ENCODE data around the gene SOX5. TPM values are rescaled to one million over a fixed set of nuclear protein-coding genes. Genes with fewer than 3 reads are reported as not detected.

Gene SOX5
- total and polyA plus RNA-seq, 2 donors (not counting 1 experiment from before 2014, with no cell fraction given) = 9.2 to 32.0 TPM

- no peak overlapping the region for H3K27ac ChIP-seq (ENCODE audit: insufficient read depth, low read length)
- no peaks in the 10 kb centered on the region for H3K27me3 ChIP-seq (ENCODE audit: control insufficient read depth, insufficient read depth, low read length)
- peak; percentile 3 to 56 for DNase-seq (ENCODE audit: low read depth in 2 of 2)
- no peaks in the 10 kb centered on the region for H3K36me3 ChIP-seq (ENCODE audit: control insufficient read depth, insufficient read depth, low read length)
- TF ChIP-seq CTCF (conservative IDR thresholded peaks at IDR 0.05 in 1 of 2, IDR thresholded peaks at IDR 0.05 in 1 of 2; ENCODE audit: low read depth in 1 of 2, low read length in 2 of 2) (no peak), EZH2 (IDR thresholded peaks at IDR 0.05; ENCODE audit: low read length, missing control alignments) (no peak)
- H3K79me2 ChIP-seq (ENCODE audit: control insufficient read depth, insufficient read depth, low read length) = no peaks in the 10 kb centered on the region
- no peaks in the 10 kb centered on the region for H3K9me3 ChIP-seq (ENCODE audit: control insufficient read depth, insufficient read depth, low read depth, low read length)
- H3K9ac ChIP-seq (ENCODE audit: insufficient read depth, low read length) = no peak overlapping the region
- no peaks in the 10 kb centered on the region for H3K4me1 ChIP-seq (ENCODE audit: control insufficient read depth, extremely low read depth, insufficient read depth, low read length)
- no peak overlapping the region for H2AFZ ChIP-seq (ENCODE audit: low read length)
- H3K4me3 ChIP-seq (replicated peaks in 1 of 4; ENCODE audit: control extremely low read depth in 1 of 4, insufficient read depth in 1 of 4, low read depth in 3 of 4, low read length in 4 of 4) = no peak overlapping the region
- H3K4me2 ChIP-seq (ENCODE audit: extremely low read depth, insufficient read depth, low read length) = no peak overlapping the region
- H4K20me1 ChIP-seq (ENCODE audit: control insufficient read depth, extremely low read depth, insufficient read depth, low read length) = no peaks in the 10 kb centered on the region
Measured at GRCh38 chr12:23888396-23889068, 60.9 kb downstream of the SOX5 start.

GRCh38 chr12:23887055-23887835, 62.2 kb downstream of the SOX5 start:
- no peaks in the 10 kb centered on the region for H3K79me2 ChIP-seq (ENCODE audit: control insufficient read depth, insufficient read depth, low read length)
- H3K36me3 ChIP-seq (ENCODE audit: control insufficient read depth, insufficient read depth, low read length) = no peaks in the 10 kb centered on the region
- no peak overlapping the region for H2AFZ ChIP-seq (ENCODE audit: low read length)
- no peaks in the 10 kb centered on the region for H3K4me1 ChIP-seq (ENCODE audit: control insufficient read depth, extremely low read depth, insufficient read depth, low read length)
- DNase-seq (ENCODE audit: low read depth in 2 of 2) = peak; percentile 4 to 65
- no peak overlapping the region for H3K27ac ChIP-seq (ENCODE audit: insufficient read depth, low read length)
- H3K4me3 ChIP-seq (replicated peaks in 1 of 4; ENCODE audit: control extremely low read depth in 1 of 4, insufficient read depth in 1 of 4, low read depth in 3 of 4, low read length in 4 of 4) = no peak overlapping the region
- H3K9me3 ChIP-seq (ENCODE audit: control insufficient read depth, insufficient read depth, low read depth, low read length) = no peaks in the 10 kb centered on the region
- no peak overlapping the region for H3K4me2 ChIP-seq (ENCODE audit: extremely low read depth, insufficient read depth, low read length)
- H4K20me1 ChIP-seq (ENCODE audit: control insufficient read depth, extremely low read depth, insufficient read depth, low read length) = no peaks in the 10 kb centered on the region
- H3K9ac ChIP-seq (ENCODE audit: insufficient read depth, low read length) = no peak overlapping the region
- no peaks in the 10 kb centered on the region for H3K27me3 ChIP-seq (ENCODE audit: control insufficient read depth, insufficient read depth, low read length)
- TF ChIP-seq EZH2 (IDR thresholded peaks at IDR 0.05; ENCODE audit: low read length, missing control alignments) (no peak), CTCF (conservative IDR thresholded peaks at IDR 0.05 in 1 of 2, IDR thresholded peaks at IDR 0.05 in 1 of 2; ENCODE audit: low read depth in 1 of 2, low read length in 2 of 2) (no peak)

GRCh38 chr12:23885394-23885793, 64.1 kb downstream of the SOX5 start:
- H3K9ac ChIP-seq (ENCODE audit: insufficient read depth, low read length) = no peak overlapping the region
- no peak overlapping the region for H3K4me3 ChIP-seq (replicated peaks in 1 of 4; ENCODE audit: control extremely low read depth in 1 of 4, insufficient read depth in 1 of 4, low read depth in 3 of 4, low read length in 4 of 4)
- no peaks in the 10 kb centered on the region for H3K4me1 ChIP-seq (ENCODE audit: control insufficient read depth, extremely low read depth, insufficient read depth, low read length)
- H3K79me2 ChIP-seq (ENCODE audit: control insufficient read depth, insufficient read depth, low read length) = no peaks in the 10 kb centered on the region
- no peak overlapping the region for H2AFZ ChIP-seq (ENCODE audit: low read length)
- H4K20me1 ChIP-seq (ENCODE audit: control insufficient read depth, extremely low read depth, insufficient read depth, low read length) = no peaks in the 10 kb centered on the region
- no peak overlapping the region for H3K4me2 ChIP-seq (ENCODE audit: extremely low read depth, insufficient read depth, low read length)
- H3K9me3 ChIP-seq (ENCODE audit: control insufficient read depth, insufficient read depth, low read depth, low read length) = no peaks in the 10 kb centered on the region
- no peak for TF ChIP-seq EZH2 (IDR thresholded peaks at IDR 0.05; ENCODE audit: low read length, missing control alignments)
- TF ChIP-seq CTCF (conservative IDR thresholded peaks at IDR 0.05 in 1 of 2, IDR thresholded peaks at IDR 0.05 in 1 of 2; ENCODE audit: low read depth in 1 of 2, low read length in 2 of 2) = no peak
- H3K27ac ChIP-seq (ENCODE audit: insufficient read depth, low read length) = no peak overlapping the region
- no peaks in the 10 kb centered on the region for H3K27me3 ChIP-seq (ENCODE audit: control insufficient read depth, insufficient read depth, low read length)
- no peaks in the 10 kb centered on the region for H3K36me3 ChIP-seq (ENCODE audit: control insufficient read depth, insufficient read depth, low read length)
- DNase-seq (ENCODE audit: low read depth in 2 of 2) = no peak
